Transverse colon (tissue), 4 donors: Measurements from ENCODE around the gene RUNDC3A. TPM values are rescaled to one million over a fixed set of nuclear protein-coding genes. Genes with fewer than 3 reads are reported as not detected.

ENCODE experiments used
- DNase-seq: peaks from one replicate; pipeline ENCODE4 v3.0.0-alpha.2; 2019
- H3K27ac ChIP-seq, 4 donors: fragments of 200-600 bp; sonication (generic); 2 replicates each; pipeline ENCODE4 v1.5.1; 2016 to 2018; ENCODE audit warnings: inconsistent platforms in 4 of 4
- H3K27me3 ChIP-seq: fragments of 200-600 bp; sonication (generic); 2 replicates; pipeline ENCODE4 v1.5.1; 2017; ENCODE audit warnings: inconsistent platforms
- H3K36me3 ChIP-seq, 4 donors: fragments of 200-600 bp; sonication (generic); 2 replicates each; pipeline ENCODE4 v1.5.1; 2017 to 2019; ENCODE audit warnings: inconsistent platforms in 4 of 4
- H3K4me1 ChIP-seq, 4 donors: fragments of 200-600 bp; sonication (generic); 2 replicates each; pipeline ENCODE4 v1.5.1; 2017 to 2020; ENCODE audit warnings: inconsistent platforms in 4 of 4
- H3K4me3 ChIP-seq, 4 donors: fragments of 200-600 bp; sonication (generic); 1 replicate in 1 of 4; 2 replicates in 3 of 4; pipeline versions ENCODE4 v1.5.1 to v1.6.1; 2017 to 2019; ENCODE audit warnings: inconsistent platforms in 4 of 4
- H3K9me3 ChIP-seq, 2 donors: fragments of 200-600 bp; sonication (generic); 2 replicates each; pipeline ENCODE4 v1.5.1; 2017 to 2019; ENCODE audit warnings: inconsistent platforms in 2 of 2
- CTCF ChIP-seq, 5 experiments: fragments of 200-600 bp in 3 of 5; fragments of 450-650 bp in 2 of 5; sonication (generic) in 3 of 5; IDR thresholded peaks; 1 replicate in 2 of 5; 2 replicates in 3 of 5; pipeline ENCODE4 v1.5.1; 2016 to 2017; ENCODE audit warnings: antibody characterized with exemption in 5 of 5, inconsistent platforms in 3 of 5, mild to moderate bottlenecking in 2 of 5, moderate library complexity in 1 of 5
- EP300 ChIP-seq: sonication (generic); formaldehyde crosslinking; IDR thresholded peaks from one replicate; pipeline ENCODE4 v1.6.1; 2017; ENCODE audit warnings: antibody characterized with exemption, low read depth
- POLR2A ChIP-seq: fragments of 450-650 bp; IDR thresholded peaks from one replicate; pipeline ENCODE4 v1.6.1; 2016; ENCODE audit warnings: antibody characterized with exemption, mild to moderate bottlenecking, moderate library complexity
- POLR2AphosphoS5 ChIP-seq, 3 donors: sonication (generic); formaldehyde crosslinking; IDR thresholded peaks; one replicate each; pipeline ENCODE4 v1.6.1; 2016; ENCODE audit warnings: antibody characterized with exemption in 3 of 3
- whole genome bisulfite sequencing, 2 donors: methylation state at CpG; one replicate each; pipeline ENCODE4 v1.1.5; 2018; ENCODE audit warnings: low coverage in 1 of 2; 5-methylcytosine and 5-hydroxymethylcytosine counted together
- in situ Hi-C, 4 donors: fragments of 200-750 bp; cut with MboI; loops; one replicate each; pipeline versions ENCODE4 v1.15.0 to v1.15.1; 2017; ENCODE audit warnings: low sequenced_read_pairs in 3 of 4, low pct_ligation_motif_present in 1 of 4, low pct_unique_long_range_greater_than_20kb in 1 of 4
- intact Hi-C: fragments of 100-400 bp; cut with DNase I; formaldehyde crosslinking; loops from one replicate; pipeline ENCODE4 v1.15.1; 2023; ENCODE audit warnings: low total_unique reads
- total RNA-seq, 4 donors: library from RNA; depleted of rRNA; stranded (reverse); fragments of >200 nt; gene quantifications; one replicate each; pipeline ENCODE4 v1.1.0, GENCODE V29; 2016

Gene RUNDC3A
- total RNA-seq, 4 donors from 2014 or later = 0.48 to 7.6 (median 1.1) TPM; not detected in 1

GRCh38 chr17:44304651-44305050 is 3.8 kb upstream of the RUNDC3A start:
- no peak overlapping the region for H3K4me3 ChIP-seq
- H3K27ac ChIP-seq = no peak overlapping the region
- DNase-seq = no peak
- H3K9me3 ChIP-seq = no peaks in the 10 kb centered on the region
- H3K36me3 ChIP-seq = no peaks in the 10 kb centered on the region
- in situ Hi-C loops (no loop called here), intact Hi-C loops (loop anchor here (5.0 kb wide), 1 partner anchor 1687 kb away; no protein-coding TSS in a partner anchor)
- H3K27me3 ChIP-seq = peaks cover 67% of the 10 kb centered on the region
- no peak for TF ChIP-seq POLR2AphosphoS5 (IDR thresholded peaks at IDR 0.05)
- no peak for TF ChIP-seq POLR2A
- no peak for TF ChIP-seq CTCF (IDR thresholded peaks at IDR 0.05)
- no peak for TF ChIP-seq EP300
- H3K4me1 ChIP-seq = peaks cover 6 to 20% (median 14%) of the 10 kb centered on the region in 4 donors

- 5 to 19% methylated on average over 5 to 26 of the region's 26 CpGs for WGBS, 2 donors
- peak; percentile 25 for DNase-seq
Measured at GRCh38 chr17:44307387-44308186, 814 bp upstream of the RUNDC3A start.

GRCh38 chr17:44308865-44309264 is 464 bp downstream of the RUNDC3A start:
- 0 to 13% methylated on average over 2 to 15 of the region's 15 CpGs for WGBS, 2 donors

More at GRCh38 chr17:44307387-44308186, 814 bp upstream of the RUNDC3A start:
- intact Hi-C loops (loop anchor here (5.0 kb wide), 1 partner anchor 1690 kb away; no protein-coding TSS in a partner anchor), in situ Hi-C loops (no loop called here)
- peak overlapping the region; percentile 33 to 77 (median 63) for H3K27ac ChIP-seq
- H3K4me3 ChIP-seq = peak overlapping the region in 3 of 4 donors; percentile 20 to 45 (median 22)
- no peaks in the 10 kb centered on the region for H3K36me3 ChIP-seq
- peaks cover 6 to 20% (median 14%) of the 10 kb centered on the region in 4 donors for H3K4me1 ChIP-seq
- H3K27me3 ChIP-seq = peaks cover 57% of the 10 kb centered on the region
- no peak for TF ChIP-seq EP300
- TF ChIP-seq CTCF (IDR thresholded peaks at IDR 0.05) = no peak
- no peak for TF ChIP-seq POLR2AphosphoS5 (IDR thresholded peaks at IDR 0.05)
- TF ChIP-seq POLR2A = no peak
- H3K9me3 ChIP-seq = no peaks in the 10 kb centered on the region

More at GRCh38 chr17:44308865-44309264, 464 bp downstream of the RUNDC3A start:
- DNase-seq = no peak
- Histone ChIP-seq H3K36me3 (no peaks in the 10 kb centered on the region), H3K4me1 (peaks cover 6 to 20% (median 14%) of the 10 kb centered on the region in 4 donors), H3K9me3 (no peaks in the 10 kb centered on the region), H3K27ac (no peak overlapping the region), H3K27me3 (peaks cover 64% of the 10 kb centered on the region), H3K4me3 (peak overlapping the region in 2 of 4 donors; percentile 20 to 45)
- in situ Hi-C loops (no loop called here), intact Hi-C loops (loop anchor here (5.0 kb wide), 1 partner anchor 1692 kb away; no protein-coding TSS in a partner anchor)
- no peak for TF ChIP-seq POLR2AphosphoS5 (IDR thresholded peaks at IDR 0.05)
- no peak for TF ChIP-seq CTCF (IDR thresholded peaks at IDR 0.05)
- no peak for TF ChIP-seq POLR2A
- TF ChIP-seq EP300 = no peak
